Gastrocnemius medialis (tissue), 4 donors: Measurements from ENCODE around the gene NCOR1.

Experiments
- POLR2A ChIP-seq, 2 donors: fragments of 450-650 bp; IDR thresholded peaks; one replicate each; pipeline ENCODE4 v1.6.1; 2017; ENCODE audit warnings: antibody characterized with exemption in 2 of 2, mild to moderate bottlenecking in 2 of 2, moderate library complexity in 2 of 2
- TF ChIP-seq, protein P1 (sequence below), 5 experiments: fragments of 450-650 bp in 3 of 5; fragments of 200-600 bp in 2 of 5; sonication (generic) in 2 of 5; IDR thresholded peaks in 4 of 5; conservative IDR thresholded peaks in 1 of 5; 1 replicate in 4 of 5; 2 replicates in 1 of 5; pipeline ENCODE4 v1.5.1; 2016 to 2019; ENCODE audit warnings: antibody characterized with exemption in 5 of 5, mild to moderate bottlenecking in 3 of 5, moderate library complexity in 3 of 5

GRCh38 chr17:16189791-16190348 is 25.5 kb downstream of the NCOR1 start:
- no peak for TF ChIP-seq POLR2A (IDR thresholded peaks at IDR 0.05)
- TF ChIP-seq, protein P1, sequence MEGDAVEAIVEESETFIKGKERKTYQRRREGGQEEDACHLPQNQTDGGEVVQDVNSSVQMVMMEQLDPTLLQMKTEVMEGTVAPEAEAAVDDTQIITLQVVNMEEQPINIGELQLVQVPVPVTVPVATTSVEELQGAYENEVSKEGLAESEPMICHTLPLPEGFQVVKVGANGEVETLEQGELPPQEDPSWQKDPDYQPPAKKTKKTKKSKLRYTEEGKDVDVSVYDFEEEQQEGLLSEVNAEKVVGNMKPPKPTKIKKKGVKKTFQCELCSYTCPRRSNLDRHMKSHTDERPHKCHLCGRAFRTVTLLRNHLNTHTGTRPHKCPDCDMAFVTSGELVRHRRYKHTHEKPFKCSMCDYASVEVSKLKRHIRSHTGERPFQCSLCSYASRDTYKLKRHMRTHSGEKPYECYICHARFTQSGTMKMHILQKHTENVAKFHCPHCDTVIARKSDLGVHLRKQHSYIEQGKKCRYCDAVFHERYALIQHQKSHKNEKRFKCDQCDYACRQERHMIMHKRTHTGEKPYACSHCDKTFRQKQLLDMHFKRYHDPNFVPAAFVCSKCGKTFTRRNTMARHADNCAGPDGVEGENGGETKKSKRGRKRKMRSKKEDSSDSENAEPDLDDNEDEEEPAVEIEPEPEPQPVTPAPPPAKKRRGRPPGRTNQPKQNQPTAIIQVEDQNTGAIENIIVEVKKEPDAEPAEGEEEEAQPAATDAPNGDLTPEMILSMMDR (IDR thresholded peaks at IDR 0.05 in 4 of 5, conservative IDR thresholded peaks at IDR 0.05 in 1 of 5): no peak
